ENCODE measurements around the gene MYO9B. TPM values are rescaled to one million over a fixed set of nuclear protein-coding genes. Genes with fewer than 3 reads are reported as not detected.
"Not testable (repeated sequence)": the region's sequence is repeated elsewhere in the genome, so short reads cannot be mapped to it uniquely, and the experiment has no call there.

Gene MYO9B
- total and polyA plus RNA-seq, 9 of the 15 experiments (the other 6 are each of a cell fraction or from before 2014, with no cell fraction given) = 2.4 to 77.6 (median 23.0) TPM

- no peaks in the 10 kb centered on the region for H3K79me2 ChIP-seq (ENCODE audit: control insufficient read depth, insufficient read depth, low read length)
- POLR2A ChIA-PET = interaction anchor here (0.7 to 1.4 kb wide), 2 partner anchors 12 to 23 kb away, joined by 3 to 5 read pairs; no protein-coding TSS in a partner anchor
- H3K9ac ChIP-seq (ENCODE audit: insufficient read depth in 1 of 2, low read depth in 2 of 2, low read length in 2 of 2) = no peak overlapping the region
- no peak overlapping the region for H3K4me3 ChIP-seq
- DNase-seq (ENCODE audit: extremely low read depth in 1 of 4, low spot score in 3 of 4) = no peak
- no peaks in the 10 kb centered on the region for H3K4me1 ChIP-seq (replicated peaks in 1 of 2; ENCODE audit: control insufficient read depth in 2 of 2, insufficient read depth in 2 of 2, low read length in 2 of 2)
- FAIRE-seq = no peak
- no peaks in the 10 kb centered on the region for H3K27me3 ChIP-seq (ENCODE audit: control insufficient read depth in 2 of 2, insufficient read depth in 2 of 2, low read length in 2 of 2)
- CTCF ChIA-PET (ENCODE audit: low intra/inter-chr PET ratio) = no interaction called here
- ATAC-seq = no peak
- 97% methylated on average over 9 of the region's 18 CpGs for WGBS (ENCODE audit: insufficient coverage, low coverage, missing lambda C conversion rate)
- no TSS peak for BruUV-seq (replicated peaks)
- H3K4me2 ChIP-seq (ENCODE audit: insufficient read depth, low read length) = no peak overlapping the region
- in situ Hi-C loops (cut with MboI) (no loop called here), intact Hi-C loops (cut with micrococcal nuclease) (no loop called here)
- H2AFZ ChIP-seq (ENCODE audit: low read depth, low read length) = no peak overlapping the region
- H4K20me1 ChIP-seq (replicated peaks; ENCODE audit: control insufficient read depth, insufficient read depth, low read length) = no peaks in the 10 kb centered on the region
- no peak overlapping the region for H3K27ac ChIP-seq (ENCODE audit: extremely low read depth, low read depth, low read length)
- H3K9me3 ChIP-seq (replicated peaks; ENCODE audit: control insufficient read depth, insufficient read depth, low read depth, low read length) = no peaks in the 10 kb centered on the region
- H3K9me1 ChIP-seq (ENCODE audit: control insufficient read depth, insufficient read depth, low read length) = no peaks in the 10 kb centered on the region
- TF ChIP-seq HDAC1 (IDR thresholded peaks at IDR 0.05) (no peak), CEBPG (CRISPR knock-in tag; IDR thresholded peaks at IDR 0.05) (no peak), CEBPG (tag; conservative IDR thresholded peaks at IDR 0.05 in 1 of 2, IDR thresholded peaks at IDR 0.05 in 1 of 2) (no peak), ZBTB5 (IDR thresholded peaks at IDR 0.05) (no peak), ZNF197 (CRISPR knock-in tag; IDR thresholded peaks at IDR 0.05; ENCODE audit: low read depth) (no peak), MYBL2 (IDR thresholded peaks at IDR 0.05; ENCODE audit: low read depth) (no peak), MYBL2 (CRISPR knock-in tag; IDR thresholded peaks at IDR 0.05; ENCODE audit: borderline replicate concordance) (no peak), HMBOX1 (IDR thresholded peaks at IDR 0.05) (no peak), ZBTB17 (CRISPR knock-in tag; IDR thresholded peaks at IDR 0.05) (no peak), ZNF280A (IDR thresholded peaks at IDR 0.05; ENCODE audit: low read depth, partially characterized antibody) (no peak)
- peaks cover 70% of the 10 kb centered on the region for H3K36me3 ChIP-seq (ENCODE audit: control insufficient read depth, insufficient read depth, low read length)
These were observed 85.3 kb downstream of the MYO9B start for GRCh38 chr19:17160908-17161307.

- ATAC-seq; H3K27ac ChIP-seq (ENCODE audit: extremely low read depth, low read depth, low read length); H3K4me2 ChIP-seq (ENCODE audit: insufficient read depth, low read length); BruUV-seq (replicated peaks); in situ Hi-C loops (cut with MboI); H3K79me2 ChIP-seq (ENCODE audit: control insufficient read depth, insufficient read depth, low read length); H3K27me3 ChIP-seq (ENCODE audit: control insufficient read depth in 2 of 2, insufficient read depth in 2 of 2, low read length in 2 of 2); CTCF ChIA-PET (ENCODE audit: low intra/inter-chr PET ratio); H3K9me1 ChIP-seq (ENCODE audit: control insufficient read depth, insufficient read depth, low read length); intact Hi-C loops (cut with micrococcal nuclease); FAIRE-seq; POLR2A ChIA-PET; H3K9me3 ChIP-seq (replicated peaks; ENCODE audit: control insufficient read depth, insufficient read depth, low read depth, low read length); H3K4me3 ChIP-seq; H2AFZ ChIP-seq (ENCODE audit: low read depth, low read length); H4K20me1 ChIP-seq (replicated peaks; ENCODE audit: control insufficient read depth, insufficient read depth, low read length); H3K4me1 ChIP-seq (replicated peaks in 1 of 2; ENCODE audit: control insufficient read depth in 2 of 2, insufficient read depth in 2 of 2, low read length in 2 of 2); DNase-seq (ENCODE audit: extremely low read depth in 1 of 4, low spot score in 3 of 4); H3K9ac ChIP-seq (ENCODE audit: insufficient read depth in 1 of 2, low read depth in 2 of 2, low read length in 2 of 2): not testable (repeated sequence)
- WGBS (ENCODE audit: insufficient coverage, low coverage, missing lambda C conversion rate) = 96% methylated on average over 9 of the region's 14 CpGs
- peaks cover 70% of the 10 kb centered on the region for H3K36me3 ChIP-seq (ENCODE audit: control insufficient read depth, insufficient read depth, low read length)
These were observed 86.6 kb downstream of the MYO9B start for GRCh38 chr19:17162131-17162530.
